A549 (cell line): ENCODE data around the gene DOCK11. TPM values are rescaled to one million over a fixed set of nuclear protein-coding genes. Genes with fewer than 3 reads are reported as not detected.

Experiments used
- ATAC-seq, 2 experiments: fragments of 200-7000 bp in 1 of 2; fragments of >200 bp in 1 of 2; cut with Nextera tagmentation in 1 of 2; cut with Tn5 transposase in 1 of 2; 3 replicates each; pipeline versions ENCODE4 v1.8.0 to v1.9.1; 2018 to 2020; ENCODE audit warnings: mild to moderate bottlenecking in 1 of 2, moderate library complexity in 1 of 2
- CTCF ChIA-PET: fragments of 300-600 bp; sonication (Branson Sonifier 250); formaldehyde crosslinking; extraction: SDS; loops from one replicate; lab custom pipeline; 2021; ENCODE audit warnings: antibody characterized with exemption, inconsistent platforms; lab: Yijun Ruan, JAX
- POLR2A ChIA-PET: fragments of 350-600 bp; formaldehyde crosslinking; extraction: SDS; loops from one replicate; lab custom pipeline; 2021; ENCODE audit warnings: antibody characterized with exemption, inconsistent platforms; lab: Yijun Ruan, JAX
- DNase-seq, 2 experiments: peaks; one replicate each; pipeline versions ENCODE4 v3.0.0 to v3.0.0-alpha.2; 2011 to 2016; ENCODE audit warnings: low read depth in 1 of 2, low spot score in 1 of 2
- FAIRE-seq: peaks from 2 replicates; lab custom pipeline; 2011; peaks lifted over from hg19 to GRCh38; lab: Jason Lieb, UNC
- H3K27ac ChIP-seq, 2 experiments: fragments of >200 bp; sonication (Bioruptor Twin); formaldehyde crosslinking; 3 replicates each; pipeline ENCODE4 v1.5.1; 2016 to 2017
- H3K4me1 ChIP-seq: fragments of >200 bp; sonication (Bioruptor Twin); formaldehyde crosslinking; 3 replicates; pipeline ENCODE4 v1.6.1; 2016
- H3K4me2 ChIP-seq: fragments of >200 bp; sonication (Bioruptor Twin); formaldehyde crosslinking; 3 replicates; pipeline ENCODE4 v1.6.1; 2016
- H3K4me3 ChIP-seq: fragments of >200 bp; sonication (Bioruptor Twin); formaldehyde crosslinking; 3 replicates; pipeline ENCODE4 v1.5.1; 2016
- H3K9me3 ChIP-seq: fragments of >200 bp; sonication (Bioruptor Twin); formaldehyde crosslinking; 3 replicates; pipeline ENCODE4 v1.6.1; 2016
- CEBPB ChIP-seq, 2 experiments: fragments of >200 bp in 1 of 2; sonication (Bioruptor Twin) in 1 of 2; formaldehyde crosslinking in 1 of 2; IDR thresholded peaks; 2 replicates each; pipeline ENCODE4 v1.6.1; 2012 to 2016
- CHD2 ChIP-seq: fragments of 150-350 bp; IDR thresholded peaks from 2 replicates; pipeline ENCODE4 v1.6.1; 2014; ENCODE audit warnings: low read length; ENCODE audit not compliant: partially characterized antibody
- EHF ChIP-seq: fragments of 250-450 bp; sonication (Bioruptor Pico); IDR thresholded peaks from 2 replicates; pipeline ENCODE4 v1.5.0; 2020; ENCODE audit warnings: mild to moderate bottlenecking
- EP300 ChIP-seq, 2 experiments: fragments of >200 bp; sonication (Bioruptor Twin); formaldehyde crosslinking; IDR thresholded peaks; 2 replicates in 1 of 2; 3 replicates in 1 of 2; pipeline ENCODE4 v1.6.1; 2016 to 2017
- ESRRA ChIP-seq: fragments of 150-350 bp; IDR thresholded peaks from 2 replicates; pipeline ENCODE4 v1.6.1; 2014; ENCODE audit warnings: mild to moderate bottlenecking, low read length, borderline replicate concordance
- FOXS1 ChIP-seq: fragments of 250-450 bp; sonication (Bioruptor Pico); IDR thresholded peaks from 2 replicates; pipeline ENCODE4 v1.5.0; 2020; ENCODE audit warnings: mild to moderate bottlenecking, moderate library complexity
- HDAC2 ChIP-seq: fragments of 200-600 bp; sonication (generic); IDR thresholded peaks from 2 replicates; pipeline ENCODE4 v1.6.1; 2016
- HEYL ChIP-seq: fragments of 250-450 bp; sonication (Bioruptor Pico); IDR thresholded peaks from 2 replicates; pipeline ENCODE4 v1.8.0; 2021; ENCODE audit warnings: mild to moderate bottlenecking, moderate library complexity
- HOXA7 ChIP-seq: fragments of 250-450 bp; sonication (Bioruptor Pico); IDR thresholded peaks from 2 replicates; pipeline ENCODE4 v1.5.0; 2020; ENCODE audit warnings: mild to moderate bottlenecking, moderate library complexity
- HOXB13 ChIP-seq: fragments of 250-450 bp; sonication (Bioruptor Pico); IDR thresholded peaks from 2 replicates; pipeline ENCODE4 v1.5.0; 2020; ENCODE audit warnings: low read depth, mild to moderate bottlenecking, moderate library complexity
- JUN ChIP-seq, 2 experiments: fragments of >200 bp; sonication (Bioruptor Twin); formaldehyde crosslinking; IDR thresholded peaks; 2 replicates in 1 of 2; 3 replicates in 1 of 2; pipeline ENCODE4 v1.6.1; 2016 to 2017
- JUNB ChIP-seq: fragments of >200 bp; sonication (Bioruptor Twin); formaldehyde crosslinking; IDR thresholded peaks from 2 replicates; pipeline ENCODE4 v1.6.1; 2016
- KDM5A ChIP-seq: fragments of 200-600 bp; sonication (generic); IDR thresholded peaks from 2 replicates; pipeline ENCODE4 v1.6.1; 2016; ENCODE audit warnings: antibody characterized with exemption, mild to moderate bottlenecking
- MAFK ChIP-seq: fragments of 450-650 bp; IDR thresholded peaks from 2 replicates; pipeline ENCODE4 v1.6.1; 2014; ENCODE audit not compliant: partially characterized antibody
- MAZ ChIP-seq: fragments of 150-350 bp; IDR thresholded peaks from 2 replicates; pipeline ENCODE4 v1.6.1; 2014; ENCODE audit warnings: antibody characterized with exemption, low read depth, low read length, borderline replicate concordance
- MYC ChIP-seq: IDR thresholded peaks from 2 replicates; pipeline ENCODE4 v1.6.1; 2012; ENCODE audit warnings: mild to moderate bottlenecking, inconsistent platforms, low read length, improper control_type of control experiment, borderline replicate concordance
- PHF8 ChIP-seq: fragments of 200-600 bp; sonication (generic); IDR thresholded peaks from 2 replicates; pipeline ENCODE4 v1.6.1; 2016; ENCODE audit warnings: low read depth, mild to moderate bottlenecking, antibody characterized with exemption, moderate library complexity, borderline replicate concordance
- POLR2A ChIP-seq: IDR thresholded peaks from 2 replicates; pipeline ENCODE4 v1.6.1; 2012; ENCODE audit warnings: mild to moderate bottlenecking, low read length
- RAD21 ChIP-seq, 2 experiments: fragments of >200 bp in 1 of 2; sonication (Bioruptor Twin) in 1 of 2; formaldehyde crosslinking in 1 of 2; IDR thresholded peaks in 1 of 2; conservative IDR thresholded peaks in 1 of 2; 2 replicates in 1 of 2; 3 replicates in 1 of 2; pipeline ENCODE4 v1.6.1; 2012 to 2018; ENCODE audit warnings: inconsistent platforms in 1 of 2
- RFX5 ChIP-seq: fragments of 450-650 bp; IDR thresholded peaks from 2 replicates; pipeline ENCODE4 v1.7.1; 2014; ENCODE audit warnings: antibody characterized with exemption, mild to moderate bottlenecking, moderate library complexity
- RNF2 ChIP-seq: fragments of 200-600 bp; sonication (generic); IDR thresholded peaks from 2 replicates; pipeline ENCODE4 v1.6.1; 2016; ENCODE audit warnings: low read depth, mild to moderate bottlenecking, antibody characterized with exemption, moderate library complexity, borderline replicate concordance
- SREBF2 ChIP-seq: fragments of 450-650 bp; IDR thresholded peaks from 2 replicates; pipeline ENCODE4 v1.6.1; 2014; ENCODE audit warnings: mild to moderate bottlenecking, moderate library complexity
- ZC3H11A ChIP-seq: fragments of 450-650 bp; IDR thresholded peaks from 2 replicates; pipeline ENCODE4 v1.6.1; 2014; ENCODE audit warnings: antibody characterized with exemption, mild to moderate bottlenecking
- WGBS: methylation state at CpG from one replicate; pipeline ENCODE4 v1.1.6; 2017; ENCODE audit errors: missing lambda C conversion rate; 5-methylcytosine and 5-hydroxymethylcytosine counted together
- polyA plus RNA-seq, 4 experiments: library from polyadenylated mRNA; depleted of rRNA in 3 of 4; stranded (reverse); fragments of >200 nt; fragmentation: RNase III in 1 of 4; extraction: RNeasy Plus Mini Kit Qiagen cat#74134 plus additional on column Dnase treatment in 1 of 4; gene quantifications; 2 replicates in 3 of 4; 3 replicates in 1 of 4; pipeline ENCODE4 v1.2.3, GENCODE V29; 2011 to 2017
- TF ChIP-seq, protein P1 (sequence below): fragments of >200 bp; sonication (Bioruptor Twin); formaldehyde crosslinking; IDR thresholded peaks from 3 replicates; pipeline ENCODE4 v1.5.1; 2016
- TF ChIP-seq, protein P2 (sequence below): IDR thresholded peaks from 2 replicates; pipeline ENCODE4 v1.6.1; 2012
- TF ChIP-seq, protein P3 (sequence below): fragments of 200-600 bp; sonication (generic); IDR thresholded peaks from 2 replicates; pipeline ENCODE4 v1.6.1; 2016; ENCODE audit warnings: antibody characterized with exemption, mild to moderate bottlenecking, moderate library complexity
- TF ChIP-seq, protein P4 (sequence below): fragments of 250-450 bp; sonication (Bioruptor Pico); IDR thresholded peaks from 2 replicates; pipeline ENCODE4 v1.5.0; 2021; ENCODE audit warnings: mild to moderate bottlenecking, moderate library complexity, borderline replicate concordance

DOCK11 gene
- polyA plus RNA-seq, 2 of the 4 experiments (the other 2 are of a cell fraction), result 5.8 to 9.5 TPM

DNA sequence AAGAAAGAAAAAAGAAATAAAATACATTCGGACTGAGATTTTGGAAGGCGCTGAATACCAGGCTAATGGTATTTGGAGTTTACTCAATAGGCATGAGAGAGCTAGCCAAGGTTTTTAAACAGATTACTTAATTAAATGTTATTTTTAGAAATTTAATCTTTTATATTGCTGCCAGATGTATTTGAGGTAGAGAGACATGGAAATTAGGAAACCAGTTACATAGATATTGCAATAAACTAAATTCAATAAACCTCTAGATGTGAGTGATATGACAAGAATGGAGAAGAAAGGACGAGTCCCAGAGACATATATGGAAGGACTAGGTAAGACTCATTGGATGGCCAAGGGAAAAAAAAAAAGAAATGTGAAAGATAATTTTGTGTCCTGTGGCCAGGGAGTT lies 193.3 kb downstream of the DOCK11 start:
- WGBS, result 86% methylated on average over 3 of the region's 3 CpGs
- TF ChIP-seq RNF2, result no peak
- no peak for TF ChIP-seq HEYL
- no peak for TF ChIP-seq SREBF2
- no peak for TF ChIP-seq KDM5A
- no peak for TF ChIP-seq HOXA7
- TF ChIP-seq, protein P1, sequence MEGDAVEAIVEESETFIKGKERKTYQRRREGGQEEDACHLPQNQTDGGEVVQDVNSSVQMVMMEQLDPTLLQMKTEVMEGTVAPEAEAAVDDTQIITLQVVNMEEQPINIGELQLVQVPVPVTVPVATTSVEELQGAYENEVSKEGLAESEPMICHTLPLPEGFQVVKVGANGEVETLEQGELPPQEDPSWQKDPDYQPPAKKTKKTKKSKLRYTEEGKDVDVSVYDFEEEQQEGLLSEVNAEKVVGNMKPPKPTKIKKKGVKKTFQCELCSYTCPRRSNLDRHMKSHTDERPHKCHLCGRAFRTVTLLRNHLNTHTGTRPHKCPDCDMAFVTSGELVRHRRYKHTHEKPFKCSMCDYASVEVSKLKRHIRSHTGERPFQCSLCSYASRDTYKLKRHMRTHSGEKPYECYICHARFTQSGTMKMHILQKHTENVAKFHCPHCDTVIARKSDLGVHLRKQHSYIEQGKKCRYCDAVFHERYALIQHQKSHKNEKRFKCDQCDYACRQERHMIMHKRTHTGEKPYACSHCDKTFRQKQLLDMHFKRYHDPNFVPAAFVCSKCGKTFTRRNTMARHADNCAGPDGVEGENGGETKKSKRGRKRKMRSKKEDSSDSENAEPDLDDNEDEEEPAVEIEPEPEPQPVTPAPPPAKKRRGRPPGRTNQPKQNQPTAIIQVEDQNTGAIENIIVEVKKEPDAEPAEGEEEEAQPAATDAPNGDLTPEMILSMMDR, result no peak
- TF ChIP-seq HOXB13, result no peak
- TF ChIP-seq, protein P2, sequence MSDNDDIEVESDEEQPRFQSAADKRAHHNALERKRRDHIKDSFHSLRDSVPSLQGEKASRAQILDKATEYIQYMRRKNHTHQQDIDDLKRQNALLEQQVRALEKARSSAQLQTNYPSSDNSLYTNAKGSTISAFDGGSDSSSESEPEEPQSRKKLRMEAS, result no peak
- TF ChIP-seq JUN (IDR thresholded peaks at IDR 0.05), result no peak
- TF ChIP-seq RAD21 (conservative IDR thresholded peaks at IDR 0.05 in 1 of 2, IDR thresholded peaks at IDR 0.05 in 1 of 2), result no peak
- no peak for TF ChIP-seq EHF
- TF ChIP-seq MAFK, result no peak
- TF ChIP-seq POLR2A, result no peak
- no peak for TF ChIP-seq ZC3H11A
- no peak for TF ChIP-seq JUNB
- FAIRE-seq (peak; percentile 63), DNase-seq (no peak), ATAC-seq (no peak)
- ChIA-PET POLR2A (no interaction called here), CTCF (no interaction called here)
- H3K27ac ChIP-seq, result no peak overlapping the region
- H3K4me3 ChIP-seq, result no peak overlapping the region
- no peaks in the 10 kb centered on the region for H3K4me1 ChIP-seq
- no peak overlapping the region for H3K4me2 ChIP-seq
- H3K9me3 ChIP-seq, result no peaks in the 10 kb centered on the region

DNA sequence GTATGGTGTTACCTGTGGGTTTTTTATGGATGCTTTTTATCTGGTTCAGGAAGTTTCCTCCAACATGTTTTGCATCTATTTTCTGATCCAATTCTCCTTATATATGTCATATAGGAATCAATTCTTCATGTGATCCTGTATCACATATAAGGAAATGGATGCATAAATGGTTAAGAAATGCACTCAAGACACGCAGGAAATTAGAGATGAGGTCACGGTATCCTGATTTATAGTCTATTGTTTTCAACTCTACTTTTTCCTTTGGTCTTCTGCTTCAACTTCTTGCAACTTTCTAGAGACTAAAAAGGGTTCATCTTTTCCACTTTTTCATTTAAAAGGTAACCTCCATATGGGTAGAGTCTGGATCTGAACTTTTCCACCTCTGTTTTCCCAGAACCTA lies 198.2 kb downstream of the DOCK11 start:
- Histone ChIP-seq H3K4me1 (no peaks in the 10 kb centered on the region), H3K4me3 (no peak overlapping the region), H3K27ac (no peak overlapping the region)
- TF ChIP-seq, protein P3, sequence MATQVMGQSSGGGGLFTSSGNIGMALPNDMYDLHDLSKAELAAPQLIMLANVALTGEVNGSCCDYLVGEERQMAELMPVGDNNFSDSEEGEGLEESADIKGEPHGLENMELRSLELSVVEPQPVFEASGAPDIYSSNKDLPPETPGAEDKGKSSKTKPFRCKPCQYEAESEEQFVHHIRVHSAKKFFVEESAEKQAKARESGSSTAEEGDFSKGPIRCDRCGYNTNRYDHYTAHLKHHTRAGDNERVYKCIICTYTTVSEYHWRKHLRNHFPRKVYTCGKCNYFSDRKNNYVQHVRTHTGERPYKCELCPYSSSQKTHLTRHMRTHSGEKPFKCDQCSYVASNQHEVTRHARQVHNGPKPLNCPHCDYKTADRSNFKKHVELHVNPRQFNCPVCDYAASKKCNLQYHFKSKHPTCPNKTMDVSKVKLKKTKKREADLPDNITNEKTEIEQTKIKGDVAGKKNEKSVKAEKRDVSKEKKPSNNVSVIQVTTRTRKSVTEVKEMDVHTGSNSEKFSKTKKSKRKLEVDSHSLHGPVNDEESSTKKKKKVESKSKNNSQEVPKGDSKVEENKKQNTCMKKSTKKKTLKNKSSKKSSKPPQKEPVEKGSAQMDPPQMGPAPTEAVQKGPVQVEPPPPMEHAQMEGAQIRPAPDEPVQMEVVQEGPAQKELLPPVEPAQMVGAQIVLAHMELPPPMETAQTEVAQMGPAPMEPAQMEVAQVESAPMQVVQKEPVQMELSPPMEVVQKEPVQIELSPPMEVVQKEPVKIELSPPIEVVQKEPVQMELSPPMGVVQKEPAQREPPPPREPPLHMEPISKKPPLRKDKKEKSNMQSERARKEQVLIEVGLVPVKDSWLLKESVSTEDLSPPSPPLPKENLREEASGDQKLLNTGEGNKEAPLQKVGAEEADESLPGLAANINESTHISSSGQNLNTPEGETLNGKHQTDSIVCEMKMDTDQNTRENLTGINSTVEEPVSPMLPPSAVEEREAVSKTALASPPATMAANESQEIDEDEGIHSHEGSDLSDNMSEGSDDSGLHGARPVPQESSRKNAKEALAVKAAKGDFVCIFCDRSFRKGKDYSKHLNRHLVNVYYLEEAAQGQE, result no peak
- no peak for TF ChIP-seq HDAC2
- TF ChIP-seq CHD2, result no peak
- no peak for TF ChIP-seq SREBF2
- no peak for TF ChIP-seq PHF8
- no peak for TF ChIP-seq MAFK
- no peak for TF ChIP-seq CEBPB (IDR thresholded peaks at IDR 0.05)
- TF ChIP-seq ESRRA, result no peak
- TF ChIP-seq RFX5, result no peak
- TF ChIP-seq MYC, result no peak
- TF ChIP-seq MAZ, result no peak
- TF ChIP-seq EP300 (IDR thresholded peaks at IDR 0.05), result no peak
- no peak for TF ChIP-seq KDM5A
- TF ChIP-seq, protein P4, sequence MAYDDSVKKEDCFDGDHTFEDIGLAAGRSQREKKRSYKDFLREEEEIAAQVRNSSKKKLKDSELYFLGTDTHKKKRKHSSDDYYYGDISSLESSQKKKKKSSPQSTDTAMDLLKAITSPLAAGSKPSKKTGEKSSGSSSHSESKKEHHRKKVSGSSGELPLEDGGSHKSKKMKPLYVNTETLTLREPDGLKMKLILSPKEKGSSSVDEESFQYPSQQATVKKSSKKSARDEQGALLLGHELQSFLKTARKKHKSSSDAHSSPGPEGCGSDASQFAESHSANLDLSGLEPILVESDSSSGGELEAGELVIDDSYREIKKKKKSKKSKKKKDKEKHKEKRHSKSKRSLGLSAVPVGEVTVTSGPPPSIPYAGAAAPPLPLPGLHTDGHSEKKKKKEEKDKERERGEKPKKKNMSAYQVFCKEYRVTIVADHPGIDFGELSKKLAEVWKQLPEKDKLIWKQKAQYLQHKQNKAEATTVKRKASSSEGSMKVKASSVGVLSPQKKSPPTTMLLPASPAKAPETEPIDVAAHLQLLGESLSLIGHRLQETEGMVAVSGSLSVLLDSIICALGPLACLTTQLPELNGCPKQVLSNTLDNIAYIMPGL (CRISPR knock-in tag), result no peak
- TF ChIP-seq FOXS1 (CRISPR knock-in tag), result no peak
- TF ChIP-seq, all 56 proteins: peak for 0
- WGBS, result 83% methylated on average over 2 of the region's 2 CpGs
- ChIA-PET POLR2A (no interaction called here), CTCF (no interaction called here)
- FAIRE-seq, result no peak
- ATAC-seq, result no peak
- H3K9me3 ChIP-seq, result no peaks in the 10 kb centered on the region
- H3K4me2 ChIP-seq, result no peak overlapping the region
- DNase-seq, result no peak
